ENCODE data around the gene IFIT1B. TPM values are rescaled to one million over a fixed set of nuclear protein-coding genes. Genes with fewer than 3 reads are reported as not detected.

Gene IFIT1B
- total RNA-seq, 4 donors from 2014 or later, result not detected

- peak in 1 of 2 donors; percentile 55 for TF ChIP-seq POLR2A (IDR thresholded peaks at IDR 0.05)
- TF ChIP-seq CTCF (IDR thresholded peaks at IDR 0.05), result no peak
- Histone ChIP-seq H3K4me3 (replicated peaks in 1 of 3) (no peak overlapping the region), H3K27ac (peak overlapping the region; percentile 68 to 85 (median 83)), H3K27me3 (no peaks in the 10 kb centered on the region), H3K4me1 (peaks cover 5 to 13% of the 10 kb centered on the region in 2 donors), H3K36me3 (no peaks in the 10 kb centered on the region), H3K9me3 (no peaks in the 10 kb centered on the region)
- intact Hi-C loops (cut with DNase I), result no loop called here
- peak; percentile 32 to 43 for DNase-seq
- 28 to 39% methylated on average over 3 of the region's 3 CpGs for WGBS, 2 donors
Measured at GRCh38 chr10:89431977-89432376, 54.1 kb downstream of the IFIT1B start.

Other genes starting within 250 kb of the IFIT1B start
- gene CH25H, start 170.7 kb upstream of the IFIT1B start, total RNA-seq, result 1 to 10 TPM in 2 of 4 donors, under 1 TPM in 1, not detected in 1; 0.44 to 6.3 (median 3.4) TPM
- 10 to 100 TPM; 29.1 to 45.8 (median 33.9) TPM for gene LIPA, start 126.3 kb upstream of the IFIT1B start, total RNA-seq
- 1 to 10 TPM; 3.4 to 5.4 (median 4.6) TPM for gene IFIT2, start 76.0 kb upstream of the IFIT1B start, total RNA-seq
- gene IFIT3, start 50.1 kb upstream of the IFIT1B start, total RNA-seq, result 10 to 100 TPM in 1 of 4 donors, 1 to 10 TPM in 3; 5.9 to 11.4 (median 8.8) TPM
- gene IFIT1, start 14.6 kb downstream of the IFIT1B start, total RNA-seq, result 10 to 100 TPM in 2 of 4 donors, 1 to 10 TPM in 2; 5.5 to 15.9 (median 10.0) TPM
- 10 to 100 TPM; 13.7 to 23.0 (median 17.1) TPM for gene IFIT5, start 36.5 kb downstream of the IFIT1B start, total RNA-seq
- 100 to 1,000 TPM in 1 of 4 donors, 10 to 100 TPM in 3; 25.4 to 137 (median 35.3) TPM for gene SLC16A12, start 157.5 kb downstream of the IFIT1B start, total RNA-seq

All from thyroid gland (tissue), 4 donors.